Stimulated activated CD4-positive, alpha-beta T cell treated with anti-CD3 and anti-CD28 coated beads, Interleukin-12 subunit alpha, Interleukin-12 subunit beta, amount 100 ng/mL, for 48 hours (primary cell): Measurements from ENCODE around the gene HSD11B1.
A peak's percentile ranks its signal among the peaks of the same experiment; 100 is the strongest.
"Not testable (repeated sequence)": the region's sequence is repeated elsewhere in the genome, so short reads cannot be mapped to it uniquely, and the experiment has no call there.

Source experiments
- DNase-seq, 3 donors: peaks; one replicate each; pipeline ENCODE4 v3.0.0-alpha.2; 2020; ENCODE audit warnings: low read depth in 2 of 3, low spot score in 1 of 3

HSD11B1 gene

DNA sequence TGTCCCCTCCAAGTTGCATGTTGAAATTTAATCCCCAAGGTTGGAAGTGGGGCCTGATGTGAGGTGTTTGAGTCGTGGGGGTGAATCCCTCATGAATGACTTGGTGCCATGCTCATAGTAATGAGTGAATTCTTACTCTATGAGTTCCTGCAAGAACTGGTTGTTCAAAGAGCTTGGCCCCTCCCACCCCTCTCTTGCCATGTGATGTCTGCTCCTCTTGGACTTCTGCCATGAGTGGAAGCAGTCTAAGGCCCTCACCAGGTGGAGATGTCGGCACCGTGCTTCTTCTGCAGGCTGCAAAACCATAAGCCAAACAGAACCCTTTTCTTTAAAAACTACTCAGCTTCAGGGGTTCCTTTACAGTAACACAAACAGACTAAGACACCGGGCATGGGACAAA, 15.2 kb upstream of the HSD11B1 start:
- DNase-seq = no peak

DNA sequence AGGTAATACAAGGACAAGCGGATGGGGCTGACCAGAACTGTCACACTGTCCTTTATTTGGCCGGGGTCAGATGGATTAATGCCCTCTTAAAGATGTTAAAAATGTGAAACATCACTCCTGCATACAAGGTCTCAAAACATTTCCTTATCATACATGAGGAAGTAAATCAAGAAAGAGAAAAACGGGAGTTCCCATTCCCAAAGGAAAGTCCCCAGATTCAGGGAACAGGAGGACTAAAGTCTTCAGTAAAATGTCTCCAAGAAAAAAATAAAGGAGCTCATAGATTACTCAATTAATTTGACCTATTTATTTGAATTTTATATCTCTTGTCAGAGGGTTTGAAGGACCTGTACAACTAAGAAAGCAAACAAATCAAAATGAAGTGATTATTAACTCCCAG, 13.4 kb upstream of the HSD11B1 start:
- no peak for DNase-seq

DNA sequence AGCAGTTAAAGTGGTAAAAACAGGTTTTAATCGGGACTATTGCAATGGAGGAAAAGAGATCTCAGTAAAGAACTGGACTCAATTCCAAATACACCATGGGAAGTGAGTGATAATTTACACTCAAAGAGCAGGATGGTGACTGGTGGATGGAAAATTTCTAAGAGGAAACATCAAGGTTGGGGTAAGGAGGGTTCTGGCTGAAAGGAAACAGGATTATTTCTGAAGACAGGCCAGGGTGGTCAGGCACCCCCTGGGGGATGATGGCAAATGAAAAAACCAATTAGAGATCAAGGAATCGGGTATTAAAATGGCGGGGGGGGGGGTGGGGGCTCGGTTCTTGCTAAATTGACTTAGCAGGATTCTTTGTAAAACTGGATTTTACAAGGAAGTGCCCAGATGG, 12.3 kb upstream of the HSD11B1 start:
- no peak for DNase-seq

DNA sequence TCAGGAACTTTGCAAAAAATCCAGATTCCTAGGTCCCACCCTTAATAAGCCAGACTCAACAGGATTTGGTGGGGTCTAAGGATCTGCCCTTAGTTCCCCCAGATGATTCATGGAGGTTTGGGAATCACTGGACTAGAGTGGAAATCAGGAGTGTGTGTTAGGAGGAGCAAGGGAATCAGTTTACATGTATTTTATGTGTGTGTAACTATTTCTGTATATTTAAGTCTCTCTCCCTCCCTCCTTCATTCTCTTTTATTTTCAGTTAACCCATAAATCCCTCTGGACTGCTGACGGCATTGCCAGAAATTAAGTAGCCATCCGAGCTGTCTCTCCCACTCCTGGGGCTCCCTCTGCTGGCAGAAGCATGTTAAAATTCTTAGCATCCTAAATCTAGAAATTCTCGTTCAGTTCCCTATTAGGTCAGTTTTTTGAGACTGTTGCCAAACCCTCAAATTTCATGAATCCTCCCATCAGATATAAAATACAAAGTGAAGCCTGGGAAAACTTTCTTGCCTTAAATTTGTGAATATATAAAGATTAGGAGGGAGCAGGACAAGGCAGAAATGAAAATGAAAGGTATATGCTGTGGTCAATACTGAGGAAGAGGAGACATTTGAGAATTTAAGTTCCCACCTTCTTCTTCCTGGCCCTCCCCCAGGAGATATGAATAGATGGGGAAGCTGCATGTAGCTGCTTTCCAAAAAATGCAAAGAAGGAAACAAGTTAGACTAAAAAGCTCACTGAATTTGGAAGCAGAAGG, 11.7 kb upstream of the HSD11B1 start:
- peak; percentile 56 to 82 (median 77) for DNase-seq

DNA sequence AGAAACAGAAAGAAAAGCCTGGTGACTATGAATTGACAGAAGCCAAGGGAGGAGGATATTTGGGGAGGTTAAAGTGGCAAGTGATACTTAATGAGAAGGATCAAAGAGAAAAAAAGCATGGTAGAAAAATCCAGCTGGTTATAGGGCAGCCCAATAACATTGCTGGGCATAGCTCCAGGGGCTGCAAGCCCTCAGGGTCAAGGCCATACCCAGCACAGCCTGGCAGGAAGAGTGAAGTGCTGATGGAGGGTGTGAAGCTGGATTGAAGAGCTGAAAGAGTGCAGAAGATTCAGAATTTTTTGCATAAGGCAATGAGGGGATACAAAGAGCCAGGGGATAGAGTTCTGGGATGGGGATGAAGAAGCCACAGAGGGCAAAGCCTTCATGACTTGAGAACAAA, 8.0 kb upstream of the HSD11B1 start:
- no peak for DNase-seq

DNA sequence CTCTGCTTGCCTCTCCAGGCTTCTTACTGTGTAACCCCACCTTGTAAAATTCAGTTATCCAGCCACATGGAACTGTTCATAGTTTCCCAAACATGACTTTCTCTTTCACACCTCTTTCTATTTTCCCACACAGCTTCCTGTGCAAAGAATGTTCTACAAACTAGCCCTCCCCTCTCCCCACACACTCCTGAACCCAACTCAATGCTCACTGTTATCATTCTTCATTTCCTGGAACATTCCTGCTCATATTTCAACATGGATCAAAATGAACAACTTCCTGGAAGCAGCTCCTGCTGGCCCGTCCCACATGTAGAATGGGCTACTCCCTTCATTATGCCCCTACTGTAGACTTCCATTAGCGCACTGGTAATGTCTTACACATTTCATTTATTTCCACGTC, 7.5 kb upstream of the HSD11B1 start:
- no peak for DNase-seq

DNA sequence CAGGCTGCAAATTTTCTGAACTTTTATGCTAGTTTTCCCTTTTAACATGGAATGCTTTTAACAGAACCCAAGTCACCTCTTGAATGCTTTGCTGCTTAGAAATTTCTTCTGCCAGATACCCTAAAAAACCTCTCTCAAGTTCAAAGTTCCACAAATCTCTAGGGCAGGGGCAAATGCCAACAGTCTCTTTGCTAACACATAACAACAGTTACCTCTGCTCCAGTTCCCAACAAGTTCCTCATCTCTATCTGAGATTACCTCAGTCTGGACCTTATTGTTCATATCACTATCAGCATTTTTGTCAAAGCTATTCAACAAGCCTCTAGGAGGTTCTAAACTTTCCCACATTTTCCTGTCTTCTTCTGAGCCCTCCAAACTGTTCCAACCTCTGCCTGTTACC, 4.0 kb upstream of the HSD11B1 start:
- DNase-seq = not testable (repeated sequence)

DNA sequence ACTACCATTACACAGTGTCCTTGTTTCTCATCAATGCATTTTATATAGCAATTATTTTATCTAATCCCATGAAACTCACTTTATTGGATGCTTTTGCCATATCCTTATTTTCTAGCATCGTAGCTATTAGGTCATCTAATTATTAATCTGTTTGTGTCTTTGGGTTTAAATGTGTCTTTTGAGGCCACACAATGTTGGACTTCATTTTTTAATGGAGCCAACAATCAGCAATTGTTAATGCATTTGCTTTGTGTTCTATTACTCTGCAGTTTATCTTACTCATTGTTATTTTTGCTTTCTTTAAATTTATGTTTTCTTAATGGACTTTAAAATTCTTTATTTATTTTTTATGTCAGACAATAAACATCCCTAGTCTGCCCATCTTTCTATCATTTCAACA, 1.8 kb upstream of the HSD11B1 start:
- DNase-seq = no peak

DNA sequence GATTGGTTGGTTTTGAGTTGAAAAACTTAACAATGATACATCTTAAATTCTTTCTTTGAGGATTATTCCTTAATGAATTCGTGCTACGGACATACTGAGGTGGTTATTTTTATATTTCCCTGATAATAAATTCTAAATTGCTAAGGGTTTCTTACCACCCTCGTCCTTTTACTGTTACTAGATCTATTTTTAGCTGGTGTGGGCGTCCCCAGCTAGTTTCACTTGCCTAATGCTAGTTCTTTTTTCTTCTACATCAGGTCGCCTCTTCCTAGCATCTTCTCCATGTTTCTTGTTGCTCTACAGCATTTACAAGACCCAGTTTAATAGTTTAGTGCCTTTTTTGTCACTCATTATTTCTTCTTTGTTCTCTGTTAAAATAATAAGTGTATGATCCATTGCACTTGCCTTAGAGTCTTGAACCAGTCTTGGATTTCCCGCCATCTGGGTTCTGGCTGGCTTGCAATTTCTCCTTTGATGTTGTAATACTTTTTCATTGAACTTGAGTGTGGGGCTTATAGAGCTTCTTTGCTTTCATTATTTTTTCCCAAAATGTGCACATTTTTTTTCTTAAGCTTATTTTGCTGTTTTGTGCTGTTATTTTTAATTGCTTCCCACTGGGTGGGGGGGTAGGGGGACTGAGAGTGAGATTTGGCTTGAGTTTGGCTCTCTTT, 677 bp upstream of the HSD11B1 start:
- DNase-seq = no peak

DNA sequence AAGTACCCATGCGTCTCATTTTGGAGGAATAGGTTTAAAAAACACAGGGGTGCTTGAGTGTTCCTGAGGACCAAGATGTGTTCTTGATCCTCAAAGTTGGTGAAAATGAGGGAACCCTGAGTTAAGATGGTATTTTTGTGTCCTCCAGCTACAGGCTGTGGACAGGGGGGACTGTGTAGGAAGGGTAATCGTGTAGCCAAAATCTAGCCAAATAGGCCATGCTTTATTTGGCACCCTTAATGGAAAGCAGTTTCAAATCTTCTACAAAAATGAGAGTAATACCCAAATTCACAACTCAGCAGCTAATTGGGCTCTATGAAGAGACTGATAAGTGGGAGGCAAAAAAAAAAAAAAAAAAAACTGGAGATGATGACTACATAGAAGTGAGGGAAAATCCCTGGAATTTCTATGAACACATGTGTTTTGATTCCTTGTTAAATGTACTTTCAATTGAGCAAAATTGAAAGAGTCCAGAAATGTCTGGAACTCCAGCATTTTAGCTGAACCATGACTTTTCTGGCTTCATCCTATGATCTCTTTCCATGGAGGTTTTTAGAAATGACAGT, 470 bp downstream of the HSD11B1 start:
- no peak for DNase-seq

DNA sequence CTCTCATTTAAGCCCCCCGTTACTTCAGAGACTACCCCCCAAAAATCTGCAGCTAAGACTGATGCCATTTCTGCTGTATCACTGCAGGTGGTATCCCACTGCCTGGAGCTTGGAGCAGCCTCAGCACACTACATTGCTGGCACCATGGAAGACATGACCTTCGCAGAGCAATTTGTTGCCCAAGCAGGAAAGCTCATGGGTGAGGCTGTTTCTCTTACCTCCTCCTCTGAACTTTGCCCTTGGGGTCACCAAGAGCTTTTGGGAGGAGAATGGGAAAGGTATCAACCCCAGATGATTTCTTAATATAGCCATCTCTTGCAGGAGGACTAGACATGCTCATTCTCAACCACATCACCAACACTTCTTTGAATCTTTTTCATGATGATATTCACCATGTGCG, 2.0 kb downstream of the HSD11B1 start:
- no peak for DNase-seq

DNA sequence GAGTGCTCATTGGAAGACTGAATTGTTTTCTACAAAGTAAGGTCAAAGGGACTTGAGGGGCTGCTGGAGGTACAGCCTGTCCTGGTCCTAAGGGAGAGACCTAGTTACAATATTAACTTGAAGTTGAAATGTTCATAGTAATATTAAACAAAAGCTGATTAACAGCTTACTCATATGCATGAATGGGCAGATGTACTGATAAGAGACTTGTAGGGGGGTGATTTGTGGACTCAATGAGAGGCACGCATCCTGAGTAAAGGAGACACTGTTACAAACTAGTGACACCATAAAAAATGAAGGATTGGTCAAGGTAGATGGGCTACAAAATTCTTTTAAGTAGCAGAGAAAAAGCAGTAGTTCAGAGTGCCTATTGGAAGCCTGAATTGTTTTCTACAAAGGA, 2.7 kb downstream of the HSD11B1 start:
- DNase-seq = no peak

DNA sequence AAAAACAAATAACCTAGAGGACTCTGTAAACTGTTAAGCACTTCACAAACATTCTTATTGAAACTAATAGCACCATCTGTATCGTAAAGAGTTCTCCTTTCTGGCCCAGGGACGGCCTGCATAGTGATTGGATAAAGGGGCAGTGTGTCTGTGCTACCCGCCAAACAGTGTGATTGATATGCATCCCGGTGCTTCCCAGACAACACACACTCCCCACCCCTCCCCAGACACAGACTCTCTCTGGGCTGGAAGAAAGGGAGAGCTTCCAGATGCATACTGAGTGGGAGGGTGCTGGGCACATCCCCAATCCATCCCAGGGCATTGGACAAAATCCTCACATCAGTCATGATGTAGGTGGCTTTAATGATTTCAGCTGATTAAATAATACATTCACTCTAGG, 3.7 kb downstream of the HSD11B1 start:
- DNase-seq = no peak

DNA sequence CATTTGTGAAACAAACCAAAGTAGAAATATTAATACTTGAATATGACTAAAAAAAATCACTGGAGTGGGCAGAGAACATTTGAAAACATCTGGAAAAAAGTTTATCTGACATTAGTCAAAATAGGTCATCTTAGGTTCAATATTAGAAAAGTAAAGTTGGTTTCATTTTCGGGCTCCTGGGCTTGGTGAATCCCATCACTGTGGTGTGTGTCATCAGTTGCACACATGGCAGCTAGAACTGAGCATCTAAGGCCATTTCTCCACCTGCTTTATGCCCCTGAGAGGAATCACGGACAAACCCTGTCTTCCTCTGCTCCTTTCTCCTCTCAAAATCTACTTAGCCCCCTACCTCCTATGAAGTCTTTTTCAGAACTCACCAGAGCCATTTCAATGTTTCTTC, 5.4 kb downstream of the HSD11B1 start:
- no peak for DNase-seq

DNA sequence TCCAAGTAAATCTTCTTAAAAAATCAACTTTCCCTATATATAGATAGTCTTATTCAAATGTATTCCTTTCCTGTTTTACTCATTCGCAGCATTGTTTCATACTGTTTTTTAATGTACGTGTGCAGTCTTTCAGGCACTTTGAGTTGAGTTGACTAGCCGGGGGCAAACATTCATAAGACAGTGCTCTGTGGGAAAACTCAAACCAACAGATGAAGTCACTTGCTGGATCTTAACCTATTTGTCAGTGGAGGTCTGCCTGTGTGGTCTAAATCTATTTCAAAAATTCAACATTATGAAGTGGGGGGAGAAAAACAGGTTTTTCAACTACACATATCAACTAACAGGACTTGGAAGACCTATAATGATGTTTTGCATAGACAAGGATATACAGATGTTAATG, 6.2 kb downstream of the HSD11B1 start:
- DNase-seq = no peak

DNA sequence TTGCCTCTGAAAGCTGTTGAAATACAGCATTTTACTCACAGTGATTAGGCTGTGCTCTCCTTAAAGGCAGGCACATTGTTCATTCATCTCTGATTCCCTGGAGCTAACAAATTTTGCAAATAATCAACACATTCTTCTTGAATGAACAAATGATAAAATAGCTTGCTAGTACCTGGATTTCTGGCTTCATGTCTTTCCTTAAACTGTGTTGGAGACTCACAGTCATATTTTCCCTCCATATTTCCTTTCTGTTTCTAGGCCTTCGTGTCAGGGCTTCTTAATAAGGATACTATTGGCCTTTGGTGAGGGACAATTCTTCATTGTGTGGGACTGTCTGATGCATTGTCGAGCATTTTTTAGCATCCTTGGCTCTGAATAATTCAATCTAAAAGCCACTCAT, 9.7 kb downstream of the HSD11B1 start:
- DNase-seq = no peak

DNA sequence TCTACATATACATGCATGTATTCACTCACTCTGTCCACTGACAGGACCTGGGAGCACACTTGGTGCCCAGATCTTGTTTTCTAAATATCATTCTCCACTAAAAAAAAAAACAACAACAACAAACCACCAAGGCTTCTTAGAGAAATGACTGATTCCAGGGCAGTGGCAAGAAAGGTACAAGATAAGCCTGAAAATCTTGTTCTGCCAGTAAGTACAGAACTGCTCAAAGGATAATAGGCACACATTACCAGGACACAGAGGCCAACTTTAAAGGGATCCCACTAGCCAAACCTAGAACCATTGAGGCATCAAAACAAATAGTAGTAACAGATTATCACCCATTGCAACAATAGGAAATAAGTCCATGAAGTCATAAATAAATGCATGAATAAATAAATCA, 10.7 kb downstream of the HSD11B1 start:
- no peak for DNase-seq

DNA sequence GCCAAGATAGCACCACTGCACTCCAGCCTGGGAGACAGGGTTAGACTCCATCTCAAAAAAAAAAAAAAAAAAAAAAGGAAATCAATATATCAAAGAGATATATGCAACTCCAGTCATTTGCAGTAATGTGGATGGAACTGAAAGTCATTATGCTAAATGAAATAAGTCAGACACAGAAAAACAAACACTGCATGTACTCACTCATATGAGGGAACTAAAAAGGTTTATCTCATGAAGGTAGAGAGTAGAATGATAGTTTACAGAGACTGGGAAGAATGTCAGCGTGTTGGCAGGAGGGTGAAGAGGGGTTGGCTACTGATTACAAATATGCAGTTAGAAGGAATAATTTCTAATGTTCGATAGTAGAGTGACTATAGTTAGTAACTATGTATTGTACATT, 13.2 kb downstream of the HSD11B1 start:
- no peak for DNase-seq

DNA sequence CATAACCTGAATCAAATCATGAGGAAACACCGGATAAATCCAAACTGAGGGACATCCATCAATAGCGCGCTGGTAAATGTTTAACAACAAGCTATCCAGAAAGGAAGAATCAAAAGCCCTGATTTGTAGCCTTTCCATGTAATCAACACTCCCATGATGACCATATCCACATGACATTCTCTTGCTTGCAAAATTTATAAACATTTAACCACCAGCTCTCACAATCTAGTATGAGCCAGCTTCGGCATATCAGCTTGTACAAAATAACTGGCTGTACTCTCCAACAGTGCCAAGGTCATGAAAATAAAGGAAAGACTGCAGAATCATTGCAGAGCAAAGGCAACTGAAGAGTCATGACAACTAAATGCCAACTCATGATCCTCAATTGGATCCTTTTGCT, 15.7 kb downstream of the HSD11B1 start:
- DNase-seq = no peak

DNA sequence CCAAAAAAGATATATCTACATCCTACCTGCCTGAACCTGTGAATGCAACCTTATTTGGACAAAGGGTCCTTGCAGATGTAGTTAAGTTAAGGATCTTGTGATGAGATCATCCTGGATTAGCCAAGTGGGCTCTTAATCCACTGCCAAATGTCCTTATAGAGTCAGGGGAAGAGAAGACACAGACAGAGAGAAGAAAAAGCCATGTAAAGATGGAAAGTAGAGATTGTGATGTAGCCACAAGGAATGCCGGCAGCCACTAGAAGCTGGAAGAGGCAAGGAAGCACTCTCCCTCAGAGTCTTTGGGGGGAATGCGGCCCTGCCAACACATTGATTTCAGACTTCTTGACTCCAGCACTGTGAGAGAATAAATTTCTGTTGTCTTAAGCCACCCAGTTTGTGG, 16.2 kb downstream of the HSD11B1 start:
- DNase-seq = no peak

DNA sequence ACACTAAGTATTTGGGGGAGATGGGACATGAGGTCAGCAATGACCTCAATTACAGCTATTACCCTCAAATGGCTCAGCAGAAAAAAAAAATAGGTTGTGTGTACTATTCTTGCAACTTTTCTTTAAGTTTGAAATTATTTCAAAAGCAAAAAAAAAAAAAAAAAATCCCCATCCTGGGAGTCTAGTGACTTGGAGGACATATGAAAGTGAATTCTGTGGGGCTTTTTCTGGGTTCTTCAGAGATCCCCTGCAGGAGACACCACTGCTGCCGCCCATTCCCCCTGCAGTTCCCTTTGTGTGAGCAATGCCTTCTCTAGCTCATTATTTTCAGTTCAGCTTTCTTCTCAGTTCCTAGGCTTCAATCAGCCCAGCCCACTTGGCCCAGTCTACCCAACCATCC, 16.7 kb downstream of the HSD11B1 start:
- DNase-seq = no peak

DNA sequence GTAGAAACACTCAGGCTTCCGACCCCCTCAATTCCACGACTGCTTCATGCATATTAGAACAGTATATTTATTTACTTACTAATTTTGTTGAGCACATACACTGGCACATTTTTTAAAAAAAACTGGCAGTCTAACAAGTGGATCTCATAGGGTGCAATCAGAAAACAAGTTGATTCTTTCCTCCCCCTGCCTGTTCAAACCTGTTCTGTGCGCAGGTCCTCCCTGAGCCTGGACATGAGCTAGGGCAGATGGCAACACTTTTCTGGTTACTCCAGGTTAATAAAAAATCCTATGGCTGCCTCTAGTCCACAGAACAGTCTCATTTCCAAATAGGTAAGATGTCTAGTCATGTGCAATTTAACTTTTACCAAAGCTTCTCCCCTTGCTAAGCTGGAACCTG, 18.6 kb downstream of the HSD11B1 start:
- DNase-seq = no peak
